ENCODE measurements around the gene HELQ.

DNA sequence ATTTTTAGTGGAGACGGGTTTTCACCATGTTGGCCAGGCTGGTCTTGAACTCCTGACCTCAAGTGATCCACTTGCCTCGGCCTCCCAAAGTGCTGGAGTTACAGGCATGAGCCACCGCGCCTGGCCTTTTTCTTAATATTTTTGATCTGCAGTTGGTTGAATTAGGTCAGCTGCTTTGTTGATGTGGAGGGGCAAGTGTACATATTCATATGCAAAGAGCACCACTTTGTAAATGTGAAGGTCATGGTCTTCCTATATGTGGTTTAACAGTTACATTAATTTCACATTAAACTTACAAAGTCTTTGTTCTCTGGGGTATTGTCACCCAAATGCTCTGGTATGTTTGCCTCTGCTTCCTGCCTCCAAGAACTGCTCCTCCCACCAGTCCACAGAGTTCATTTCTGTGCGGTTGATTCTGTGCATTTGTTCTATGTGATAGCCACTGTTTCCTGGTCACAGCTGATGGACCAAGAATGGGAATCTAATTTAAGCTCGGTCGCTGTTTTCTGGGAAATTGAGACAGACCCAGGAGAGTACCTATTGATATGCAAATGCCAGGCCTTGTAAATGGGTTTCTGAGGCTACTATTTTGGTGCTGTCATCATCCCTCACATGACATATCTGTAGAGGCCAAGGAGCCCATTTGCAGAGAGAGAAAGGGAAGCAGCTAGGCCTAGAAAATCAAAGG lies 94.1 kb downstream of the HELQ start:
- TF ChIP-seq, protein P1, sequence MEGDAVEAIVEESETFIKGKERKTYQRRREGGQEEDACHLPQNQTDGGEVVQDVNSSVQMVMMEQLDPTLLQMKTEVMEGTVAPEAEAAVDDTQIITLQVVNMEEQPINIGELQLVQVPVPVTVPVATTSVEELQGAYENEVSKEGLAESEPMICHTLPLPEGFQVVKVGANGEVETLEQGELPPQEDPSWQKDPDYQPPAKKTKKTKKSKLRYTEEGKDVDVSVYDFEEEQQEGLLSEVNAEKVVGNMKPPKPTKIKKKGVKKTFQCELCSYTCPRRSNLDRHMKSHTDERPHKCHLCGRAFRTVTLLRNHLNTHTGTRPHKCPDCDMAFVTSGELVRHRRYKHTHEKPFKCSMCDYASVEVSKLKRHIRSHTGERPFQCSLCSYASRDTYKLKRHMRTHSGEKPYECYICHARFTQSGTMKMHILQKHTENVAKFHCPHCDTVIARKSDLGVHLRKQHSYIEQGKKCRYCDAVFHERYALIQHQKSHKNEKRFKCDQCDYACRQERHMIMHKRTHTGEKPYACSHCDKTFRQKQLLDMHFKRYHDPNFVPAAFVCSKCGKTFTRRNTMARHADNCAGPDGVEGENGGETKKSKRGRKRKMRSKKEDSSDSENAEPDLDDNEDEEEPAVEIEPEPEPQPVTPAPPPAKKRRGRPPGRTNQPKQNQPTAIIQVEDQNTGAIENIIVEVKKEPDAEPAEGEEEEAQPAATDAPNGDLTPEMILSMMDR (IDR thresholded peaks at IDR 0.05; ENCODE audit: poor library complexity), result no peak
- no peak for TF ChIP-seq EZH2 (IDR thresholded peaks at IDR 0.05; ENCODE audit: borderline replicate concordance)
